C4-2B (cell line): ENCODE data around the gene ZNF385A.

ENCODE experiments used
- H3K27ac ChIP-seq: fragments of 450-650 bp; 2 replicates; pipeline ENCODE4 v1.5.1; 2017
- ZFX ChIP-seq: fragments of 450-650 bp; IDR thresholded peaks from 2 replicates; pipeline ENCODE4 v1.6.1; 2017
- TF ChIP-seq, protein P1 (sequence below): fragments of 450-650 bp; conservative IDR thresholded peaks from 2 replicates; pipeline ENCODE4 v1.5.1; 2017; ENCODE audit warnings: mild to moderate bottlenecking

Gene ZNF385A

DNA sequence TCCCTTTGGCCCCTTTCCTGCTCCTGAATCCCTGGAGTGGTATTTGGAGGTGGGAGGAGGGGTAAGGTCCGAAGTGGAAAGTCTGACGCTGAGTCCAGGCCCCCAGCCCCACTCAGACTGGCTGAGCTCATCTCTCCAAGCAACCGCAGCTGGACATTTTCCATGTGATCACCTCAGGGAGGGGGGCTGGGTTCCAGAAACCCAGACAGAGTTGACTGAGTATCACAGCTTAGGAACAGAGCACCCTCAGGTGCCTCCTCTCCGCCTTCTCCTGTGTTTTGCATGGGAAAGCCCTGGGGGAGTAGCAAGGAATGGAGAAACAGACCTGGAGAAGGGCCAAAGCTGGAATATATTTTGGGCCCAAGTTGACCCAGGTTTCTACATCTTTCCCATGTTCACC, 42.6 kb upstream of the ZNF385A start:
- no peak for TF ChIP-seq ZFX
- TF ChIP-seq, protein P1, sequence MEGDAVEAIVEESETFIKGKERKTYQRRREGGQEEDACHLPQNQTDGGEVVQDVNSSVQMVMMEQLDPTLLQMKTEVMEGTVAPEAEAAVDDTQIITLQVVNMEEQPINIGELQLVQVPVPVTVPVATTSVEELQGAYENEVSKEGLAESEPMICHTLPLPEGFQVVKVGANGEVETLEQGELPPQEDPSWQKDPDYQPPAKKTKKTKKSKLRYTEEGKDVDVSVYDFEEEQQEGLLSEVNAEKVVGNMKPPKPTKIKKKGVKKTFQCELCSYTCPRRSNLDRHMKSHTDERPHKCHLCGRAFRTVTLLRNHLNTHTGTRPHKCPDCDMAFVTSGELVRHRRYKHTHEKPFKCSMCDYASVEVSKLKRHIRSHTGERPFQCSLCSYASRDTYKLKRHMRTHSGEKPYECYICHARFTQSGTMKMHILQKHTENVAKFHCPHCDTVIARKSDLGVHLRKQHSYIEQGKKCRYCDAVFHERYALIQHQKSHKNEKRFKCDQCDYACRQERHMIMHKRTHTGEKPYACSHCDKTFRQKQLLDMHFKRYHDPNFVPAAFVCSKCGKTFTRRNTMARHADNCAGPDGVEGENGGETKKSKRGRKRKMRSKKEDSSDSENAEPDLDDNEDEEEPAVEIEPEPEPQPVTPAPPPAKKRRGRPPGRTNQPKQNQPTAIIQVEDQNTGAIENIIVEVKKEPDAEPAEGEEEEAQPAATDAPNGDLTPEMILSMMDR: no peak
- no peak overlapping the region for H3K27ac ChIP-seq

- TF ChIP-seq, protein P1: no peak
- TF ChIP-seq ZFX: no peak
- H3K27ac ChIP-seq: no peak overlapping the region
These were observed 42.2 kb upstream of the ZNF385A start for GRCh38 chr12:54426690-54427089.

- no peak for TF ChIP-seq ZFX
- TF ChIP-seq, protein P1: no peak
These were observed 41.2 kb upstream of the ZNF385A start for GRCh38 chr12:54425702-54426101.

GRCh38 chr12:54424224-54424623, 39.7 kb upstream of the ZNF385A start:
- no peak for TF ChIP-seq ZFX
- TF ChIP-seq, protein P1: no peak
- H3K27ac ChIP-seq: no peak overlapping the region

More at GRCh38 chr12:54425702-54426101, 41.2 kb upstream of the ZNF385A start:
- no peak overlapping the region for H3K27ac ChIP-seq

- H3K27ac ChIP-seq: no peak overlapping the region
- TF ChIP-seq ZFX: no peak
- TF ChIP-seq, protein P1: no peak
These were observed 39.2 kb upstream of the ZNF385A start for GRCh38 chr12:54423816-54424150.

DNA sequence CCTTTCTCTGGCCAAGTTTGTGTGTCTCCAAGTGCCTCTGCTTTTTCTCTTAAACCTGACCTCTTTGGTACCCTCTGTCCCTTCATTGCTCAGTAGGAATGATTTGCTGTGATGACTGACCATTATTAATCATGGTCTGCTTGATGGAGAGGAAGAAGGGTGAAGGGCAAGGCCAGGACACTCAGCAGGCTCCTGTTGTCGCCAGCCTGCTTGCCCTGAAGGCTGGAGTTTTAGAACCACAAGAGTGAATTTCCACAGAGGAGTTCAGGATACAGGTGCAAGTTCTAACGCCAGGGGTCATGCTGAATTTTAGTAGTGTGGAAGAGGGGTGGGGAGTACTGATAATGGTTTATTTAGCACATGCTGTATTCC, 37.3 kb upstream of the ZNF385A start:
- TF ChIP-seq, protein P1: no peak
- TF ChIP-seq ZFX: no peak
- H3K27ac ChIP-seq: no peak overlapping the region

DNA sequence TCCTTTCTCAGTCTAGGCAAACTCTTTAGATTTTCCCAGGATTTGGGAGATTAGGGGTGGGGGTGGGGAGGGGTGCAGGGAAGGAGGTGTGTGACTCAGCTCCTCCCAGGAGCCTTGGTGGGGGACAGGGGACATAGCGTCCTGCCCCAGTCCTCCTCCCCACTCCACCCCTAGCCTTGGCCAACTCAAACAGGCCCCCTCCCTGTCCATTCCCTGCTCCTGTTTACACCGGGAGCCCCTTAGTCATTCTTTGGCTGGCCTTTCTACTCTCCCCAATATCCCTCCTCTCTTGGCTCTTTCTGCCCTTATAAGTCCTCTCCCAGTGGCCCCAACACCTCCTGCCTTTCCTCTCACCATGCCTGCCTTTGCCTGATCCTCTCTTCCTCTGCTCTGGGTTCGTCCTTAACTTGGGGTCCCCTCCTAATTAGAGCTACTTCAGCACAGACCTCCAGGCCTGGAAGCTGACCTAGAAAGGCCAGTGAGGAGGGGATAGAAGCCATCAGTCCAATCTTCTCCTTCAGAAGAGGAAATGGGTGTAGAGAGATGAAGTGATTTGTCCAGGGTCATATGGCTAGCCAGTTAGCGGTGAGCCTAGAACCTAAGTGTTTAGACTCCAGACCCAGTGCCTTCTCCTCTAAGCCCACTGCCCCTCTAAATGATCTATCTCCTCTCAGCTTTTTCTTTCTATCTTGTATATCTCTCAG, 36.8 kb upstream of the ZNF385A start:
- H3K27ac ChIP-seq: no peak overlapping the region

More for the DNA sequence above, 36.8 kb upstream of the ZNF385A start:
- TF ChIP-seq, protein P1: no peak
- no peak for TF ChIP-seq ZFX
